ENCODE data around the gene CHRNA4. TPM values are rescaled to one million over a fixed set of nuclear protein-coding genes. Genes with fewer than 3 reads are reported as not detected.

Gene CHRNA4
- total RNA-seq, 1 donor from 2014 or later = not detected

- DNase-seq (ENCODE audit: low read depth) = no peak
- no peak overlapping the region for H3K4me3 ChIP-seq (ENCODE audit: low read depth, low read length)
- no peak for TF ChIP-seq CTCF (conservative IDR thresholded peaks at IDR 0.05; ENCODE audit: low read depth, low read length)
These were observed 35.2 kb upstream of the CHRNA4 start for GRCh38 chr20:63396300-63396699.

- DNase-seq (ENCODE audit: low read depth) = no peak
- no peak overlapping the region for H3K4me3 ChIP-seq (ENCODE audit: low read depth, low read length)
- TF ChIP-seq CTCF (conservative IDR thresholded peaks at IDR 0.05; ENCODE audit: low read depth, low read length) = no peak
These were observed 34.6 kb upstream of the CHRNA4 start for GRCh38 chr20:63395723-63396122.

- no peak overlapping the region for H3K4me3 ChIP-seq (ENCODE audit: low read depth, low read length)
- DNase-seq (ENCODE audit: low read depth) = no peak
- no peak for TF ChIP-seq CTCF (conservative IDR thresholded peaks at IDR 0.05; ENCODE audit: low read depth, low read length)
These were observed 33.8 kb upstream of the CHRNA4 start for GRCh38 chr20:63394920-63395455.

- no peak for DNase-seq (ENCODE audit: low read depth)
These were observed 33.1 kb upstream of the CHRNA4 start for GRCh38 chr20:63394069-63394919.

GRCh38 chr20:63393566-63393965 is 32.4 kb upstream of the CHRNA4 start:
- no peak for DNase-seq (ENCODE audit: low read depth)
- no peak for TF ChIP-seq CTCF (conservative IDR thresholded peaks at IDR 0.05; ENCODE audit: low read depth, low read length)
- no peak overlapping the region for H3K4me3 ChIP-seq (ENCODE audit: low read depth, low read length)

More at GRCh38 chr20:63394069-63394919, 33.1 kb upstream of the CHRNA4 start:
- no peak overlapping the region for H3K4me3 ChIP-seq (ENCODE audit: low read depth, low read length)
- TF ChIP-seq CTCF (conservative IDR thresholded peaks at IDR 0.05; ENCODE audit: low read depth, low read length) = no peak

GRCh38 chr20:63392465-63393365 is 31.6 kb upstream of the CHRNA4 start:
- no peak overlapping the region for H3K4me3 ChIP-seq (ENCODE audit: low read depth, low read length)
- TF ChIP-seq CTCF (conservative IDR thresholded peaks at IDR 0.05; ENCODE audit: low read depth, low read length) = no peak
- DNase-seq (ENCODE audit: low read depth) = no peak
